Measurements from ENCODE around the gene TUBA1B. TPM values are rescaled to one million over a fixed set of nuclear protein-coding genes. Genes with fewer than 3 reads are reported as not detected.
"Not testable (repeated sequence)": the region's sequence is repeated elsewhere in the genome, so short reads cannot be mapped to it uniquely, and the experiment has no call there.

TUBA1B gene
- total RNA-seq, 1 experiment from 2014 or later = 1,866 TPM

DNA sequence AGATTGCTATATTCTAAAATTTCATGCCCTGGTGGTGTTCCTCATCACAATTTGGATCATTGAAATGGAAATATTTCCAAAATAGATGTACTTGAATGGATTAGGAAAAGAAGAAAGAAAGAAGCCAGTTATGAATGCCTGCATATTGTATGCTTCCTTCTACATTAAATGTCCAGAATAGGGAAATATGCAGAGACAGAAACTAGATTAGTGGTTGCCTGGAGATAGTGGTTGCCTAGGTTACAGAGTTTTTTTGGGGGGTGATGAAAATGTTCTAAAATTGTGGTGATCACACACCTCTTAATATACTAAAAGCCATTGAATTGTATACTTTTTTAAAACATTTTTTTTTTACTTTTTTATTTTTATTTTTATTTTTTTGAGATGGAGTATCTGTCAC is 39.7 kb upstream of the TUBA1B start:
- H3K4me1 Mint-ChIP-seq (ENCODE audit: low read depth, unreplicated experiment) = no peaks in the 10 kb centered on the region
- intact Hi-C loops (cut with micrococcal nuclease; ENCODE audit: unreplicated experiment) = no loop called here
- no peaks in the 10 kb centered on the region for H3K36me3 Mint-ChIP-seq (ENCODE audit: insufficient read depth, unreplicated experiment)
- no peaks in the 10 kb centered on the region for H3K27me3 ChIP-seq (replicated peaks; ENCODE audit: control insufficient read depth, insufficient read depth, low read length)
- no peaks in the 10 kb centered on the region for H3K9me3 ChIP-seq
- H3K27ac Mint-ChIP-seq (ENCODE audit: unreplicated experiment) = no peak overlapping the region
- BruUV-seq (replicated peaks) = no TSS peak
- TF ChIP-seq, protein P1, sequence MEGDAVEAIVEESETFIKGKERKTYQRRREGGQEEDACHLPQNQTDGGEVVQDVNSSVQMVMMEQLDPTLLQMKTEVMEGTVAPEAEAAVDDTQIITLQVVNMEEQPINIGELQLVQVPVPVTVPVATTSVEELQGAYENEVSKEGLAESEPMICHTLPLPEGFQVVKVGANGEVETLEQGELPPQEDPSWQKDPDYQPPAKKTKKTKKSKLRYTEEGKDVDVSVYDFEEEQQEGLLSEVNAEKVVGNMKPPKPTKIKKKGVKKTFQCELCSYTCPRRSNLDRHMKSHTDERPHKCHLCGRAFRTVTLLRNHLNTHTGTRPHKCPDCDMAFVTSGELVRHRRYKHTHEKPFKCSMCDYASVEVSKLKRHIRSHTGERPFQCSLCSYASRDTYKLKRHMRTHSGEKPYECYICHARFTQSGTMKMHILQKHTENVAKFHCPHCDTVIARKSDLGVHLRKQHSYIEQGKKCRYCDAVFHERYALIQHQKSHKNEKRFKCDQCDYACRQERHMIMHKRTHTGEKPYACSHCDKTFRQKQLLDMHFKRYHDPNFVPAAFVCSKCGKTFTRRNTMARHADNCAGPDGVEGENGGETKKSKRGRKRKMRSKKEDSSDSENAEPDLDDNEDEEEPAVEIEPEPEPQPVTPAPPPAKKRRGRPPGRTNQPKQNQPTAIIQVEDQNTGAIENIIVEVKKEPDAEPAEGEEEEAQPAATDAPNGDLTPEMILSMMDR (IDR thresholded peaks at IDR 0.05; ENCODE audit: insufficient read depth in 1 of 2, low read depth in 1 of 2, low read length in 1 of 2, severe bottlenecking in 1 of 2, unreplicated experiment in 1 of 2) = no peak
- ChIA-PET POLR2A (no interaction called here), CTCF (no interaction called here)
- H3K36me3 ChIP-seq (ENCODE audit: control insufficient read depth, insufficient read depth, low read length) = no peaks in the 10 kb centered on the region
- no peaks in the 10 kb centered on the region for H3K4me1 ChIP-seq
- H3K27me3 Mint-ChIP-seq (ENCODE audit: insufficient read depth, unreplicated experiment) = peaks cover 3% of the 10 kb centered on the region
- H3K4me3 Mint-ChIP-seq (ENCODE audit: unreplicated experiment) = no peak overlapping the region
- DNase-seq = no peak
- H3K9me3 Mint-ChIP-seq (ENCODE audit: unreplicated experiment) = no peaks in the 10 kb centered on the region
- no peak overlapping the region for H3K4me3 ChIP-seq (ENCODE audit: low read depth, low read length)

DNA sequence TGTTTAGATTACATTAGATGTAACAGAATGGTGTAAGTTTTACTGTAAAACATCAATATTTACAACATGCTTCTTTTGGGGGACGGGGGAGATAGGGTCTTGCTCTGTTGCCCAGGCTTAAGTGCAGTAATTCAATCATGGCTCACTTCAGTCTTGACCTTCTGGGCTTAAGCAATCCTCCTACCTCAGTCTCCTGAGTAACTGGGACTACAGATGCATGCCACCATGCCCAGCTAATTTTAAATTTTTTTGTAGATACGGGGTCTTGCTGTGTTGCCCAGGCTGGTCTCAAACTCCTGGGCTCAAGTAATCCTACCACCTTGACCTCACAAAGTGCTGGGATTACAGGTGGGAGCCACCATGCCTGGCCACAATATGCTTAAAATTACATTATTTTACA is 33.9 kb upstream of the TUBA1B start:
- no peak overlapping the region for H3K27ac Mint-ChIP-seq (ENCODE audit: unreplicated experiment)
- BruUV-seq (replicated peaks) = no TSS peak
- CTCF ChIA-PET = no interaction called here
- POLR2A ChIA-PET = no interaction called here
- Histone ChIP-seq H3K4me1 (no peaks in the 10 kb centered on the region), H3K36me3 (ENCODE audit: control insufficient read depth, insufficient read depth, low read length) (no peaks in the 10 kb centered on the region), H3K9me3 (no peaks in the 10 kb centered on the region), H3K4me3 (ENCODE audit: low read depth, low read length) (no peak overlapping the region), H3K27me3 (replicated peaks; ENCODE audit: control insufficient read depth, insufficient read depth, low read length) (no peaks in the 10 kb centered on the region)
- DNase-seq = no peak
- no peak overlapping the region for H3K4me3 Mint-ChIP-seq (ENCODE audit: unreplicated experiment)
- TF ChIP-seq, protein P1 (IDR thresholded peaks at IDR 0.05; ENCODE audit: insufficient read depth in 1 of 2, low read depth in 1 of 2, low read length in 1 of 2, severe bottlenecking in 1 of 2, unreplicated experiment in 1 of 2) = no peak
- intact Hi-C loops (cut with micrococcal nuclease; ENCODE audit: unreplicated experiment) = no loop called here
- peaks cover 3% of the 10 kb centered on the region for H3K27me3 Mint-ChIP-seq (ENCODE audit: insufficient read depth, unreplicated experiment)
- H3K4me1 Mint-ChIP-seq (ENCODE audit: low read depth, unreplicated experiment) = no peaks in the 10 kb centered on the region
- H3K36me3 Mint-ChIP-seq (ENCODE audit: insufficient read depth, unreplicated experiment) = no peaks in the 10 kb centered on the region
- no peaks in the 10 kb centered on the region for H3K9me3 Mint-ChIP-seq (ENCODE audit: unreplicated experiment)

DNA sequence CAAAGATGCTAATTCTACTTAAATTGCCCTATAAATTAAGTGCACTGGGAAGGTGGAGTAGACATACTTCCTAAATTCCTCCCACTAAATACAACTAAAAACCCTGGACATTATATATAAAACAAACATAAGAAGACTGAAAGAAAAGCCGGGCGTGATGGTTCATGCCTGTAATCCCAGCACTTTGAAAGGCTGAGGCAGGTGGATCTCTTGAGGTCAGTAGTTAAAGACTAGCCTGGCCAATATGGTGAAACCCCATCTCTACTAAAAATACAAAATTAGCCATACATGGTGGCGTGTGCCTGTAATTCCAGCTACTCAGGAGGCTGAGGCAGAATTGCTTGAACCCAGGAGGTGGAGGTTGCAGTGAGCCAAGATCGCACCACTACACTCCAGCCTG is 30.7 kb upstream of the TUBA1B start:
- H3K27me3 Mint-ChIP-seq (ENCODE audit: insufficient read depth, unreplicated experiment); H3K27ac Mint-ChIP-seq (ENCODE audit: unreplicated experiment); H3K9me3 ChIP-seq; H3K36me3 ChIP-seq (ENCODE audit: control insufficient read depth, insufficient read depth, low read length); H3K4me1 ChIP-seq; intact Hi-C loops (cut with micrococcal nuclease; ENCODE audit: unreplicated experiment); CTCF ChIA-PET; H3K36me3 Mint-ChIP-seq (ENCODE audit: insufficient read depth, unreplicated experiment); H3K4me3 Mint-ChIP-seq (ENCODE audit: unreplicated experiment); H3K4me1 Mint-ChIP-seq (ENCODE audit: low read depth, unreplicated experiment); POLR2A ChIA-PET; H3K4me3 ChIP-seq (ENCODE audit: low read depth, low read length); BruUV-seq (replicated peaks); H3K9me3 Mint-ChIP-seq (ENCODE audit: unreplicated experiment); DNase-seq; H3K27me3 ChIP-seq (replicated peaks; ENCODE audit: control insufficient read depth, insufficient read depth, low read length): not testable (repeated sequence)

GRCh38 chr12:49161092-49161795 is 30.0 kb upstream of the TUBA1B start:
- intact Hi-C loops (cut with micrococcal nuclease; ENCODE audit: unreplicated experiment) = no loop called here
- TF ChIP-seq, protein P1 (IDR thresholded peaks at IDR 0.05; ENCODE audit: insufficient read depth in 1 of 2, low read depth in 1 of 2, low read length in 1 of 2, severe bottlenecking in 1 of 2, unreplicated experiment in 1 of 2) = no peak
- no TSS peak for BruUV-seq (replicated peaks)
- no peak for DNase-seq
- Mint-ChIP-seq H3K36me3 (ENCODE audit: insufficient read depth, unreplicated experiment) (no peaks in the 10 kb centered on the region), H3K4me3 (ENCODE audit: unreplicated experiment) (no peak overlapping the region), H3K4me1 (ENCODE audit: low read depth, unreplicated experiment) (no peaks in the 10 kb centered on the region), H3K27me3 (ENCODE audit: insufficient read depth, unreplicated experiment) (no peaks in the 10 kb centered on the region), H3K9me3 (ENCODE audit: unreplicated experiment) (no peaks in the 10 kb centered on the region), H3K27ac (ENCODE audit: unreplicated experiment) (no peak overlapping the region)
- H3K27me3 ChIP-seq (replicated peaks; ENCODE audit: control insufficient read depth, insufficient read depth, low read length) = no peaks in the 10 kb centered on the region
- H3K36me3 ChIP-seq (ENCODE audit: control insufficient read depth, insufficient read depth, low read length) = no peaks in the 10 kb centered on the region
- ChIA-PET CTCF (no interaction called here), POLR2A (no interaction called here)
- H3K4me3 ChIP-seq (ENCODE audit: low read depth, low read length) = no peak overlapping the region
- H3K9me3 ChIP-seq = no peaks in the 10 kb centered on the region
- no peaks in the 10 kb centered on the region for H3K4me1 ChIP-seq
